Memory B cell (primary cell): ENCODE data around the gene CLK4.

Source experiments
- ATAC-seq: fragments of 150-1000 bp; cut with Tn5 transposase; 2 replicates; pipeline ENCODE4 v1.10.0; 2021; ENCODE audit warnings: low read depth, mild to moderate bottlenecking, moderate library complexity
- DNase-seq, 2 donors: peaks; one replicate each; pipeline ENCODE4 v3.0.0; 2022; ENCODE audit warnings: low spot score in 2 of 2
- H3K27ac Mint-ChIP-seq: one replicate; pipeline ENCODE4 v1.8.0; 2022; ENCODE audit warnings: mild to moderate bottlenecking, moderate library complexity, mixed read lengths
- H3K27me3 Mint-ChIP-seq: one replicate; pipeline ENCODE4 v1.8.0; 2022; ENCODE audit warnings: mixed read lengths
- H3K36me3 Mint-ChIP-seq: one replicate; pipeline ENCODE4 v1.8.0; 2022; ENCODE audit warnings: mild to moderate bottlenecking, mixed read lengths
- H3K4me1 Mint-ChIP-seq: one replicate; pipeline ENCODE4 v1.8.0; 2022; ENCODE audit warnings: mixed read lengths
- H3K4me3 Mint-ChIP-seq: one replicate; pipeline ENCODE4 v1.8.0; 2022; ENCODE audit warnings: mild to moderate bottlenecking, moderate library complexity, mixed read lengths
- H3K9me3 Mint-ChIP-seq: one replicate; pipeline ENCODE4 v1.8.0; 2022; ENCODE audit warnings: mixed read lengths

Gene CLK4

DNA sequence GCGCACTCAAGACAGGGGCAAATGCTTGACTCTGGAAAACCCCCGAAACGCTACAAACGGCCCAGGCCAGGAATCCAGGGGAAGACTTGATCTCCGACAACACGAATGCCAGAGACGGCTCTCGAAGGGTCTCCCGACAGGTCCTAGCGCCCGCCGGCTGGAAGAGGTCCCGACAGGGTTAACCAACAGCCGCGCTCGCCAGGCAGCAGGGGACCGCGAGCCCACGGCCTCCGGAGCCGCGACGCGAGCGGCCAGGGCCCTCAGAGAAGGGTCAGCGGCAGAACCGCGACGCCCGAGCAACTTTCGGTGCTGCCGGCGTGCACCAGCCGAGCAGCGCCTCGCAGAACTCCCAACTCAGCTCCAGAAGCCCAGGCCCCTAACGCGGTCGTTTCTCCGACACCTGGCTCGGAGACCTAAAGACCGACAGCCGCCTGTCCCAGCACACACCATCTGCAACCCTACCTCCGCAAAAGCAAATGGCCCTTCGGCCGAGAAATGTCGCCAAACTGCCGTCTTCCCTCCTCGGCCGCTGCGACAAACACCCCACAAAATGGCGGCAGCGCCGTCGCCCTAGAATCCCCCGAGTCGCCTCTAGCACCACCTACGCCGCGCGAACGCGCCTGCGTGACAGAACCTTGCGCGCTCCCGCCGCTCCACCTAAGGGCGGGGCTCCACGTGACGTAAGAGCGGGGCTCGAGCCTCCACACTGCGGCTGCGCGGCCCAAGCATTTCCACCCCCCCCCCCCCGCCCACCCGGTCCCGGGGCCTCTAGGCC, at the start of gene CLK4:
Gene CLK4 (minus strand): TSS at position 567 of the 775 bp plus-strand sequence. CDS start 3,634 bp downstream, outside the sequence.
- Mint-ChIP-seq H3K36me3 (peaks cover 8% of the 10 kb centered on the region), H3K27me3 (no peaks in the 10 kb centered on the region), H3K4me1 (peaks cover 22% of the 10 kb centered on the region), H3K9me3 (peaks cover 2% of the 10 kb centered on the region), H3K27ac (peak within 1 kb of the TSS; percentile 97), H3K4me3 (peak within 1 kb of the TSS; percentile 90)
- peak; percentile 97 to 99 for DNase-seq
- peak; percentile 85 for ATAC-seq

DNA sequence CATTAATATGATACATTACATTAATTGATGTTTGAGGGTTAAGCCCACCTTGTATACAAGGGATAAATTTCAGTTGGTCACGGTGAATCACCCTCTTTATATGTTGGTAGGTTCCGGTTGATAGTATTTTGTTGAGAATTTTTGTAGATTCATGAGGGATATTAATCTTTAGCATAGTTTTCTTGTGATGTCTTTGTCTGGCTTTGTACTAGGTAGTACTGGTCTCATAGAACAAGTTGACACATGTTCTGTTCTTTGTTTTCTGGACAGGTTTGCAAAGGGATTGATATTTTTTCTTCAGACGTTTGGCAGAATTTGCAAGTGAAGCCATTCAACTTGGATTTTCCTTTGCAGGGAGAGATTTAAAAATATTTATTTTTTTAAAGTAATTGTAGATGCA, 49.1 kb upstream of the CLK4 start:
- H3K9me3 Mint-ChIP-seq = no peaks in the 10 kb centered on the region
- ATAC-seq (no peak), DNase-seq (no peak)
- no peak overlapping the region for H3K4me3 Mint-ChIP-seq
- H3K27me3 Mint-ChIP-seq = no peaks in the 10 kb centered on the region
- H3K4me1 Mint-ChIP-seq = no peaks in the 10 kb centered on the region
- no peaks in the 10 kb centered on the region for H3K36me3 Mint-ChIP-seq
- H3K27ac Mint-ChIP-seq = no peak overlapping the region

GRCh38 chr5:178674334-178674733, 47.5 kb upstream of the CLK4 start:
- Mint-ChIP-seq H3K36me3 (no peaks in the 10 kb centered on the region), H3K4me1 (no peaks in the 10 kb centered on the region), H3K9me3 (peaks cover under 1% of the 10 kb centered on the region), H3K27me3 (peaks cover 6% of the 10 kb centered on the region), H3K4me3 (no peak overlapping the region), H3K27ac (no peak overlapping the region)
- ATAC-seq (no peak), DNase-seq (no peak)

DNA sequence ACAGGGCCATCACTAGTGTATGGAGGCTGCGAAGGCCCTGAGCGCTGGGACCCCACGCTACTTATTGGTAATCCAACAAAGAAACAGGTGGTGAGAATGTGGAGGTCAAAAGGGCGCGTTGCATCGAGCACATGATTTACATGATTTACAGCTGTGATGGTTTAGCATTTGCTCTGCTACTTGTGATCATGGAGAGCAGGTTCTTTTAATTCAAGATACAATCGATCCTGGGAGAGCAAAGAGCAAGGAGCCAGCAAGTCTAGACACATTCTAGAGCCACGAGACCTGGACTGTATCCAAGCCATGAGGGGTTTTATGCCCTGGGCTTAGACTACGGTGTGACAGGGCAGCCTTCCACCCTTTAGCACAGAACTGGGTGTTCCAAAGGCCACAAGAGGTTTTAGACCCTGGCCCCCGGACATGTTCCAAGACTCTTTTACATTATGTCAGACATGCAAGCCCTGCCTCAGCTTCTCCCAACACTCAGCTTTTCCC, 47.0 kb upstream of the CLK4 start:
- ATAC-seq (no peak), DNase-seq (no peak)
- Mint-ChIP-seq H3K4me1 (no peaks in the 10 kb centered on the region), H3K9me3 (peaks cover 3% of the 10 kb centered on the region), H3K27me3 (peaks cover 10% of the 10 kb centered on the region), H3K27ac (no peak overlapping the region), H3K4me3 (no peak overlapping the region), H3K36me3 (no peaks in the 10 kb centered on the region)

DNA sequence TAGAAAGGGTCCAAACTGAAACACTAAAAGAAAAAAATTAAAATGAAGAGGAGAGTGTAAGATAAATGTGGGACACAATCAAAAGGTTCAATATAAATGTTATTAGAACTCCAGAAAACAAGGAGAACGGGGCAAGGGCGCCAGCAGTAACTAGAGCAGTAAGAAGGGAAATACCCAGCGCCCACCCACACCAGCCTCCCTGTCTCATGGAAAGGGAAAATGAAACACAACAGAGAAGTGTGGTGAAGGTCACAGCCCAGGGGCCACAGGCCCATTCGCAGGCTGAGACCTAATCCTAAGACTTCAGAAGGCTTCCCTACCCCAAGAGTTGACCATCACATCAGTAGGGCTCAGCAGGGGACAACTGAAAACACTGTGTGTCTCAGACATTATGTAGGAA, 45.8 kb upstream of the CLK4 start:
- Mint-ChIP-seq H3K27me3 (peaks cover 12% of the 10 kb centered on the region), H3K27ac (no peak overlapping the region), H3K9me3 (peaks cover 3% of the 10 kb centered on the region), H3K4me1 (no peaks in the 10 kb centered on the region), H3K4me3 (no peak overlapping the region), H3K36me3 (no peaks in the 10 kb centered on the region)
- ATAC-seq (peak; percentile 41), DNase-seq (no peak)

DNA sequence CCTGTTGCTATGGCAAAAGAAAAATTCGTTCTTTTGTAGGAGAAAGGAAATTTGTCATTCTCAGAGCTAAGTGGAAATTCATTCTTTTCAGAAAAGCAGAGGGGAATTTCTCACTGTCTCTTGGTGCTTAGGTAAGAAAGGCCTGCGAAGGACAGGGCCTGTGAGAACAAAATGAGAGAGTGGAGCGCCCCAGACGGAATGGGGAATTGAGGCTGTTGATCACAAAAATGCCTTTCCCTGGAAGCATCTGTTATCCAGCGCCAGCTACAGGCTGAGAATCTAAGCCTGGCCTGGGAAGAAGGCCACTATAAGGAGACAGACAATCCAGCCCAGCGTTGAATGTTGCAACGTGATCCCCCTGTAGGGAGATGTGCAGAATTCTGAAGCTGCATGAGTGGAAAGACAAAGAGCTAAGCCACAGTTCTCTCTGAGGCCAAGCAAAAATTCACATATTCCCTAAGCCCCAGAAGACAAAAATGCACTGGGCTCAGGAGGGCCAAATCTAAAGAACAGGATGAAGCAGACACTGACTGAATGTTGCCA, 44.8 kb upstream of the CLK4 start:
- no peak overlapping the region for H3K4me3 Mint-ChIP-seq
- peaks cover 3% of the 10 kb centered on the region for H3K9me3 Mint-ChIP-seq
- no peaks in the 10 kb centered on the region for H3K36me3 Mint-ChIP-seq
- no peak for DNase-seq
- no peak overlapping the region for H3K27ac Mint-ChIP-seq
- no peaks in the 10 kb centered on the region for H3K4me1 Mint-ChIP-seq
- peaks cover 12% of the 10 kb centered on the region for H3K27me3 Mint-ChIP-seq
- no peak for ATAC-seq

DNA sequence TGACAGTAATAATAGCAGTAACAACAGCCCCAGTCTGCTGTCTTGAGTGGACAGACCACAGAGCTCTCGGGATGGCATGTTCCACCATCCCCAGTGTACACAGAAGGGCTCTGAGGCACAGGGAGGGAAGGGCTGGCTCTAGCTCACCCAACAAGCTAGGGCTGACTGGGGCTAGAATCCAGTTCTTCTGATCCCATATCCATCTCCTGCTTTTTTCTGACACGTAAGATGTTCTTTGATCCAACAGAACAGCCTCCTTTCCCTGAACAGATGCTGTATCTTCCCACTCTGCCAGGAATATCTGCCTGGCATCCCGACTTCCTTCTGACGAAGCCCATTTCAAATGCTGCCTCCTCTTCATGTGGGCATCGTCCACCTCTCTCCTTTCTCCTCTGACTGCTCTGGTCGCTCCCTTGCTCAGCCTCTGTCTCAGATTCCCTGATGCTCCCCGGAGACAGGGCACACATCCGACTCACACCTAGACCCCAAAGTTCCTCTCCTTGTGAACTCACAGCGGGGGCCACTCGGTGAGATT, 43.6 kb upstream of the CLK4 start:
- Mint-ChIP-seq H3K27ac (no peak overlapping the region), H3K27me3 (peaks cover 12% of the 10 kb centered on the region), H3K9me3 (peaks cover 3% of the 10 kb centered on the region), H3K4me1 (no peaks in the 10 kb centered on the region), H3K36me3 (no peaks in the 10 kb centered on the region), H3K4me3 (no peak overlapping the region)
- DNase-seq (no peak), ATAC-seq (no peak)

- no peak for ATAC-seq
- Mint-ChIP-seq H3K27me3 (peaks cover 12% of the 10 kb centered on the region), H3K4me3 (no peak overlapping the region), H3K36me3 (no peaks in the 10 kb centered on the region), H3K9me3 (peaks cover 3% of the 10 kb centered on the region), H3K4me1 (no peaks in the 10 kb centered on the region), H3K27ac (no peak overlapping the region)
- no peak for DNase-seq
Observed at GRCh38 chr5:178668579-178668978, 41.7 kb upstream of the CLK4 start.

DNA sequence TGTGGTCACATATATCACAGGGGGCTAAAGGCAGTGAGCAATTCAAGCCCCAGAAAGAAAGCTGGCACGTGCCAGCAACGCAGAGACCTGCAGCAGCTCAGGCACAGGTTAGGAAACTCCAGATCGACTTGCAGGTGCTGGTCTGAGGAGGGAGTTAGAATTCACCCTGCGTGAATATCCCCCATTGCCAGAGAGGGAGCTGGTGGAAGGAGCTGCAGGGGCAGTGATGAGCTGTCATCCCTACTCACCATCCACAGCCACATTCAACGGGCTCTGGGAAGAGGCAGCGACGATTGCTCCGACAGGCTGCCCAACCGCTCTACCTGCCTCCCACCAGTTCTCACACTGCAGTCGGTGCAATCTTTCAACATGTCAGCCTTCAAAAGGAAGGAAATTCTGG, 40.8 kb upstream of the CLK4 start:
- H3K36me3 Mint-ChIP-seq = no peaks in the 10 kb centered on the region
- no peak for DNase-seq
- H3K4me3 Mint-ChIP-seq = no peak overlapping the region
- no peak for ATAC-seq
- peaks cover 3% of the 10 kb centered on the region for H3K9me3 Mint-ChIP-seq
- H3K4me1 Mint-ChIP-seq = no peaks in the 10 kb centered on the region
- no peak overlapping the region for H3K27ac Mint-ChIP-seq
- peaks cover 14% of the 10 kb centered on the region for H3K27me3 Mint-ChIP-seq

- H3K36me3 Mint-ChIP-seq = no peaks in the 10 kb centered on the region
- peaks cover 14% of the 10 kb centered on the region for H3K27me3 Mint-ChIP-seq
- peaks cover 3% of the 10 kb centered on the region for H3K9me3 Mint-ChIP-seq
- H3K4me1 Mint-ChIP-seq = no peaks in the 10 kb centered on the region
- no peak overlapping the region for H3K27ac Mint-ChIP-seq
- DNase-seq = no peak
- no peak for ATAC-seq
- H3K4me3 Mint-ChIP-seq = no peak overlapping the region
Observed at GRCh38 chr5:178667101-178667500, 40.3 kb upstream of the CLK4 start.

DNA sequence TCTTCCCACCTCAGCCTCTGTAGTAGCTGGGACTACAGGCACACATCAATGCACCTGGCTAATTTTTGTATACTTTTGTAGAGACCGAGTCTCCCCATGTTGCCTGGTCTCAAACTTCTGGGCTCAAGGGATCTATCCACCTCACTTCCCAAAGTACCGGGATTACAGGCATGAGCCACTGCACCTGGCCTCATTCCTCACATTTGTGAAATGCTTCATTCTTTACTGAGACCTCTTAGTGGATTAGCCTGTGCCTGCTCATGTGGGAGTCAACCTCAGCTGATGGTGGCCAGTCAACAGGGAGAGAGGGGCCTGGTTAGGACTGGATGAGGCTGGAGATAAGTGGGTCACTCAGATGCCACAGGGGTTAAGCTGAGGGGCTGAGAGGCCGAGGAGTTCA, 37.3 kb upstream of the CLK4 start:
- no peak for DNase-seq

DNA sequence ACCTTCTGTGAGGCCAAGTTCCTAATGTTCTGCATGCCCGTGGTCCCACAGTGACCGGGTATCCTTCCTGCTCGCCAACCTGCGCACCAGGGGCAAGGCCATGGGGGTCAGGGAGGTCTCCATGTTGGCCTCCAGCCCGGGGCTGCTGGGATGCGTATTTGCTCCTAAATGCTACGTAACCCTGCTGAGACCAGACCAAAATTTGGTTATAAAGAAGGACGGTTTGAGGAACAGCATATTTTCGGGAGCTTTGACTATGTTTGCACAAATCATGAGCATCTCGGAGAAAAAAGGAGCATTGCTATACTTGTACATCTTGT, 35.7 kb upstream of the CLK4 start:
- Mint-ChIP-seq H3K36me3 (no peaks in the 10 kb centered on the region), H3K27ac (no peak overlapping the region), H3K27me3 (peaks cover 8% of the 10 kb centered on the region), H3K4me3 (no peak overlapping the region), H3K4me1 (no peaks in the 10 kb centered on the region), H3K9me3 (no peaks in the 10 kb centered on the region)
- ATAC-seq (no peak), DNase-seq (no peak)

More for the DNA sequence above, 37.3 kb upstream of the CLK4 start:
- no peak for ATAC-seq
- Mint-ChIP-seq H3K36me3 (no peaks in the 10 kb centered on the region), H3K4me3 (no peak overlapping the region), H3K27me3 (peaks cover 10% of the 10 kb centered on the region), H3K4me1 (no peaks in the 10 kb centered on the region), H3K9me3 (peaks cover under 1% of the 10 kb centered on the region), H3K27ac (no peak overlapping the region)

DNA sequence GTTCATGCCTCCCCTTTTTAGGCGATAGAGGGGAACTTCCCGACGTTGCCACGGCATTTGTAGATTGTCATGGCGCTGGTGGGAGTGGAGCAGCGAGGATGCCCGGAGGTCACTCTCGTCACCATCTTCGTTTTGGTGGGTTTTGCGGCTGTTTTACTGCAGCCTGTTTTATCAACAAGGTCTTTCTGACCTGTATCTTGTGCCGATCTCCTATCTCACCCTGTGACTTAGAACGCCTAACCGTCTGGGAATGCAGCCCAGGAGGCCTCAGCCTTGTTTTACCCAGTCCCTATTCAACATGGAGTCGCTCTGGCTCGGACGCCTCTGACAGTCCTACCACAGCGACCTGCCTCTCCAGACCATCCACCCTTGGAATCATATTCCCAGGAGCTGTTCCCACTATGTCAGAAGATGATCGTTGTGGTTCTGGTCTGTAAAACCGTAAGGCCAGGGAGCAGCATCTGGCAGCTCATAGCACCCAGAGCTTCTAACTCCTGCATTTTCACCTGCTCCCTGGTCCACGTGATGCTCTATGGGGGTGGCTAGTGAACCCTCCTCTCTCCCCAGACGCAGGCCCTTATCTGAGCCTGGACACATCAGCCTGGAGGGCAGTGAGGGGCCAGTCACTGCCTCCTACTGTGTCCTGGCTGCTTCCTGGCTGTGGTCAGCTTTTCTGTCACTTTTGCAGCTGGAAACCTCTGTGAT, 35.1 kb upstream of the CLK4 start:
- no peak for DNase-seq
- H3K4me3 Mint-ChIP-seq = no peak overlapping the region
- peaks cover 13% of the 10 kb centered on the region for H3K27me3 Mint-ChIP-seq
- no peaks in the 10 kb centered on the region for H3K4me1 Mint-ChIP-seq
- H3K9me3 Mint-ChIP-seq = no peaks in the 10 kb centered on the region
- no peak for ATAC-seq
- no peak overlapping the region for H3K27ac Mint-ChIP-seq
- H3K36me3 Mint-ChIP-seq = no peaks in the 10 kb centered on the region

GRCh38 chr5:178651046-178651810, 24.4 kb upstream of the CLK4 start:
- Mint-ChIP-seq H3K9me3 (peaks cover 9% of the 10 kb centered on the region), H3K27me3 (peaks cover 17% of the 10 kb centered on the region), H3K36me3 (peaks cover 1% of the 10 kb centered on the region), H3K4me1 (peaks cover 6% of the 10 kb centered on the region), H3K27ac (no peak overlapping the region), H3K4me3 (no peak overlapping the region)
- ATAC-seq (no peak), DNase-seq (no peak)
